ENCODE measurements around the gene DMKN.

DMKN gene

DNA sequence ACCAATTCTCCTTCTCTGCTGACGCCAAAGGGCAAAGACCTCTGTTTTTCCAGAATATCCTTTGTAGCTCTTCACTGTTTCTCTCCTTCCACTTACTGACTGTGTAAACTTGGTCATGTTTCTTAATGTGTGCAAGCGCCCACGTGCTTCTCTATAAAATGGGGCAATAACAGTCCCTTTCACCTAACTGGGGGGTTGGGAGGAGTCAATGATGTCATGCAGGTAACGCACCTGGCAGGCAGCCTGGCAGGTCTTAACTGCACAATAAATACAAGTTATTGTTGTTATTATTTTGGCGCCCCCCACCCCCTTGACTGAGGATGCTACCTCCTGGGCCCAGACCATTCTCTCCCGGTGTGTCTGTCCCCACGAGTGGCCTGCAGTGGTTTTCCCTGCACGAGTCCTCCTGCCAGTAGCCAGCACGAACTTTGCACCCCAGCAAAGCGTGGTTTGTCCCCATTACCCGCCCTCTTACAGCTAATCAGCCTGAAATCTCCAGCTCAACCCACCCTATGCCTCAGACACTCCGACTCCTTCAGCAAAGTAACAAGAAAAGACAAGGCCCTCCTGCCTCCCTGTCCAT lies 9.4 kb upstream of the DMKN start:
- DNase-seq: no peak

GRCh38 chr19:35521124-35521743 lies 7.8 kb upstream of the DMKN start:
- no peak for DNase-seq

- DNase-seq: no peak
Measured at GRCh38 chr19:35519291-35519690, 5.8 kb upstream of the DMKN start.

DNA sequence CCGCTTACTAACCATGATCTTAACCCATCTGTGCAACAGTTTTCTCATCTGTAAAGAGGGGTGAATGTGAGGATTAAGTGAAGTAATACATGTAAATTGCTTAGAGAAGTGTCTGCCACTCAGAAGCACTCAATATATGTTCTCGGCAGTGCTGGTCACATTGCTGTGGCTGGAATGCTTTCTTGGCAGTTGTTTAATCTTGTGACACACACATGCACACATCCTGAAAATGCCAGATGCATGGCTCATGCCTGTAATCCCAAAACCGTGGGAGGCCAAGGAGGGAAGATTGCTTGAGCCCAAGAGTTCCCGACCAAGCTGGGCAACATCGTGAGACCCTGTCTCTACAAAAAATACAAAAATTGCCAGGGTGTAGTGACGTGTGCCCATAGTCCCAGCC lies 4.9 kb upstream of the DMKN start:
- DNase-seq: no peak

DNA sequence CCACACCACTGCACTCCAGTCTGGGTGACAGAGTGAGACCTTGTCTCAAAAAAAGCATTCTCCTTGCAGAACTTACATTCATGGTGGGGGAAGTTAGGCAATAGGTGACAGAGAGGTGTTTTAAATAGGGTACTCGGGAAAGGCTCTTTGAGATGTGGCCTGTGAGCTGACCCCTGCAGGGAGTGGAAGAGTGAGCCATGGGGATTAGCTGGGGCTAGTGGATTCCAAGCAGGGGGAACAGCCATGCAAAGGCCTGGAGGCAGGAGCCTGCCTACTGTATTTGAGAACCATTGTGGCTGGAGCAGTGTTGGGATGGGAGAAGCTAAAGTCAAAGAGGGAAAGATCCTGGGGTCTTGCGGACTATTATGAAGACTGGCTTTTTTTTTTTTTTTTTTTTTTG lies 3.9 kb upstream of the DMKN start:
- DNase-seq: no peak

- no peak for DNase-seq
Measured at GRCh38 chr19:35516310-35516709, 2.9 kb upstream of the DMKN start.

GRCh38 chr19:35514282-35514809 lies 897 bp upstream of the DMKN start:
- no peak for DNase-seq

GRCh38 chr19:35512831-35513627 lies 420 bp downstream of the DMKN start:
- peak in 1 of 2 experiments; percentile 34 for DNase-seq

DNA sequence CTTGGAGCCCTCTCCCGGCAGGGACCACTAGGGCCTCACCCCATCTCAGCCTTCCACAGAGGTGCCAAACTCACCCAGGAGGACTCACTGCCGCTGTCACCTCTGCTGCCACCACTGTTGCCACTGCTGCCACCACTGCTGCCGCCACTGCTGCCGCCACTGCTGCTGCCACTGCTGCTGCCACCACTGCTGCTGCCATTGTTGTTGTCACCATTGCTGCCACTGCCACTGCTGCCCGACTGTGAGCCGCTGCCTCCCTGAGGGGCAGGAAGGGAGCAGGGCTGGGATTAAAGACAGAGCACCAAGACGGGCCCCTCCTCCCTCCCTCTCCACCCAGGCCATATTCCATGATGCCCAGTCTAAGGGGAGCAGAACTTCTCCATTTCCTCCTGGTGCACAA lies 2.1 kb downstream of the DMKN start:
- no peak for DNase-seq

- no peak for DNase-seq
Measured at GRCh38 chr19:35510626-35510964, 2.9 kb downstream of the DMKN start.

DNA sequence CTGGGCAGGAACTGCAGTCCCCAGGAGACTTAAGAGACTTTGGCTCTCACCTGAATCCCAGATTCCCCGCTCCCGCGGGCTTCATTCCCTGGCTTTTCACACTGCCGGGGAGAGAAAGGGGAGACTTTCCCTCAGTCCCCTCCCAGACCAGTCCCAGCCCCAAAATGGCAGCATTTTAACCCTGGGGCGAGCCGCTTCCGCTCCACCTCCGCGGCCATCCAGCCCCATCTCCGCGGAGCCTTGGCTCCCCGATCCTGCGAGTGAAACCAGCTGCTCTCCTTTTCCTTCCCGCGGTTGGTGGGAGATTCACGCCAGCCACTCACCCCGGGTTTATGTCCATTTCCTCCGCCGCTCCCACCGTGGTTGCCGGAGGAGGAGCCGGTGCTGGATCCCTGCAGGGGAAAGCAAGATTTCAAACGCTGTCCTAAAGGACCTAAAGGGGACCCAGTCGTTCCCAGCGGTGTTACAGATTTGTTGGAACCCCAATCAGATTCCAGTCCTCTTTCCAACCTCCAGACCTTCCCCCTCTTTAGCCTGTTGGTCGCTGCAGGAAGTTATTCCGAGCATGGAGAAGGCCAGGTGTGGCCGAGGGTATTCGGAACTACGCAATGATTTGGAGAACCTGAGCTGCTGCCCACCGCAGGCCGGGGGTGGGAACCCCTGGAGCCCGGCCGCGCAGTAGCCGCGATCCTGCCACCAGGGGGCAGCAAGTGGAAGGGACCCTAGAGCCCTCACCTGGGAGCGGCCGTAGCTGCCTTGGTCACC lies 3.4 kb downstream of the DMKN start:
- DNase-seq: peak; percentile 20 to 74

DNA sequence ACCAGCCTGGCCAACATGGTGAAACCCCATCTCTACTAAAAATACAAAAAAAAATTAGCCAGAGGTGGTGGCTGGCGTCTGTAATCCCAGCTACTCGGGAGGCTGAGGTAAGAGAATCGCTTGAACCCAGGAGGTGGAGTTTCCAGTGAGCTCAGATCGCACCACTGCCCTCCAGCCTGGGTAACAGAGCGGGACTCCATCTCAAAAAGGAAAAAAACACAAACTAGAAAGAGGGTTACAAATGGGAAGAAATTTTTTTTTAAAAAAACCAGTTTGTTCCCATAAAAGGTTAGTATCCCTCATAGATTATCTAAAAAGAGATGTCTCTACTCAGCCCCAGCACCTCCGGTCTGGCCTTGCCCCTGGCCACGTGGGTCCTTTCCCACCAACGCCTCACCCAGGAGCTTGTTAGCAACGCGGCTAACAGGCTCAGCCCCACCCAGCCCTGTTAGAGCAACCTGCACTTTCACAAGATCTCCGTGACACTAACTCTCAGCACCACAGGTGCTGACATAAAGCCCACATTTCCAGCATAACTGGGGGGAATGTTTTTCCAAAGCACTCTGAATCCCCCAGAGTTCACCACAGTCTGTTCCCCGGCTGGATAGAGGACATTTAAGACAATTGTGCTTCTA lies 4.3 kb downstream of the DMKN start:
- peak in 1 of 2 experiments; percentile 24 for DNase-seq

DNA sequence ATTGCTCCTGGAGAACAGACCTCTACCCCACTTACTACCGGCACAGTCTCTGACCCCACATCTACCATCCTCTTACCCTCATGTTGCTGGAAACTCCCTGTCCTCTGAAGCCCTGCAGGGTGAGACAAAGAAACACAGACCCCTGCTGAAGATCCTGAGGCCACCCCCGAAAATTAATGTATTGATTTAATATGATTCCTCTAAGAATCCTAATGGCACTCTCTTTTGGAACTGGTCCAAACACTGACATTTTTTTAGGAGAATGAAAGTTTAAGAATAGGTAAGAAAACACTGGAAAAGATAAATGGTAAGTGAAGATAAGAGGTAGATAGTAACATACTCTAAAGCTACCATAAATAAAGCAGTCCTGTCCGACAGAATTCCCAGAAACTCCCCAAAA lies 5.3 kb downstream of the DMKN start:
- no peak for DNase-seq

DNA sequence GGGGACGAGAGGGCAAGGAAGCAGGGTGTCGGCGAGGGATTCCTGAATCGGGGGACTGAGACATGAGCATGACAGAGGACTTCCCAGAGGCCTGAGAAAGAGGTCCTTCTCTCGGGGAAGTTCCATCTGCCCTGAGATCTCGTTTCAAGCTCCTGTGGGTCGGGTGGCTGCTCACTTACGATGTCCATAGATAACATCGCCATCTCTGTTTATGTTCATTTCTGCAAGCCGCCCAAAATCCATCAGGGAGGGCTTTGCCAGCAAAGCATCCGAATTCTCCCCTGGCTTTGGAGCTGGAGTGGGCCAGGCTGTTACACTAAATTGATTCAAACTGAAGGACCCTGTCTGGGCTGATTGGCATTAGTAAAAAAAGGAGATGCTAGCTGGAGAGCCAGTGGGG lies 5.9 kb downstream of the DMKN start:
- DNase-seq: no peak

- no peak for DNase-seq
Measured at GRCh38 chr19:35506011-35506410, 7.4 kb downstream of the DMKN start.

GRCh38 chr19:35502751-35503150 lies 10.7 kb downstream of the DMKN start:
- no peak for DNase-seq

DNA sequence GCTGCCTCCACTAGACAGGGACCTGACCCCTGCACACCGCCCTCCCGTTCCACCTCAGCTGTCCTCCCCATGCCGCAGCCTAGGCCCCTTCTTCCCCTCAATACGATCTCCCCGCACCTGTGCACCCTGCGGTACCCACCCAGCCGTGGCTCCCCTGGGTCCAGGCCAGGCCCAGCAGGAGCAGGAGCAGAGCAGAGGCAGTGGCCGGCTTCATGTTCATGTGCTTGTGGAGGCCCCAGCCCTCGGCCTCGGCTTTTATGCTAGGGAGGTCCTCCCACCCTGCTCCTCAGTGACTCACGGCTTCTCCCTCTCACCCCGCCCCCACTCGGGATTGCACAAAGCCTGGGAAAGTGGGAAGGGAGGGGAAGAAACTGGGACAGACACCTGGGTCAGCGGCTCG lies 11.8 kb downstream of the DMKN start:
- no peak for DNase-seq

GRCh38 chr19:35500611-35501010 lies 12.8 kb downstream of the DMKN start:
- DNase-seq: no peak

- no peak for DNase-seq
Measured at GRCh38 chr19:35498984-35499527, 14.4 kb downstream of the DMKN start.

DNA sequence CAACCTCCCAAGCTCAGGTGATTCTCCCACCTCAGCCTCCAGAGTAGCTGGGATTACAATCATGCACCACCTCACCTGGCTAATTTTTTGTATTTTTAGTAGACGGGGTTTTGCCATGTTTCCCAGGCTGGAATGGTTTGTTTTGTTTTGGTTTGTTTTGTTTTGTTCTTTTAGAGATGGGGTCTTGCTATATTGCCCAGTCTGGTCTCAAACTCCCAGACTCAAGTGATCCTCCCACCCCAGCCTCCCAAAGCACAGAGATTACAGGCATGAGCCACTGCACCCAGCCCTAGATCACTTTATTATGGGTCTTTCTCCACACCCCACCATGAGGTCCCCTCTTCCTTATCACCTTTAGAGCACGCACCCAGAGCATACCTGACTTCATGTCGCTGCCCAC lies 15.2 kb downstream of the DMKN start:
- DNase-seq: no peak

DNA sequence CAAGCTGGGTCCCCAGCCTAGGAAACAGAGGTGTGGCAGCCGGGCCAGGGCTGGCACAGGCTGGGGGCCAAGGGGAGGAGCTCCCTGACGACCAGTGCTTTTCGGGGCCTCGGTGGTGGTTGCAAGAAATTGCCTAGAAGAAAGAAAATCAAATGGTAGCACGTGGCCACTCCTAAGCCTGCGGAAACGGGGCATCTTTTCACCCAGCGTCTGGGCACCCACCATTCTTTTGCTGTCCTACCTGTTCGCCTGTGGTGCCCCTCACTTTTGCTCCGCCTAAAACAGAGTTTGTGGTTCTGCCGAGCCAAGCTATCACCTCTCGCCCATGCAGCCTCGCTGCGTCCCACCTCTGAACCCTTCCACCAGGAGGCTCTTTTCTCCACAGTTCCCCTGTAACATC lies 16.0 kb downstream of the DMKN start:
- no peak for DNase-seq
